Hepatocyte (in vitro differentiated cells): Measurements from ENCODE around the gene PORCN.

ENCODE experiments used
- EZH2 ChIP-seq: fragments of 200-600 bp; sonication (generic); IDR thresholded peaks from 2 replicates; pipeline ENCODE4 v1.6.1; 2016; ENCODE audit warnings: antibody characterized with exemption, mild to moderate bottlenecking, borderline replicate concordance
- TF ChIP-seq, protein P1 (sequence below): fragments of 200-600 bp; sonication (generic); IDR thresholded peaks from 2 replicates; pipeline ENCODE4 v1.5.1; 2016; ENCODE audit warnings: antibody characterized with exemption, mild to moderate bottlenecking; ENCODE audit not compliant: poor library complexity

DNA sequence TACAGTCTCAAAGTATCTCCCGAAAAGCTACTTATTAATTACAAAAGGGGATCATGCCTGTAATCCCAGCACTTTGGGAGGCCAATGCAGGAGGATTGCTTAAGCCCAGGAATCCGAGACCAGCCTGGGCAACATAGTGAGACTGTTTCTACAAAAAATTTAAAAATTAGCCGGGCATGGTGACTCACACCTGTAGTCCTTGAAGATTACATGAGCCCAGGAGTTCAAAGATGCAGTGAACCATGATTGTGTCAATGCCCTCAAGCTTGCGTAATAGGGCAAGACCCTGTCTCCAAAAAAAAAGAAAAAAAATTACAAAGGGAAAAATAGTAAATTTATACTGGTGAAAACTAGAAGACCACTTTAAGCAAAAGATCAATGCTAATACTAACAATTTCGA lies 3.3 kb upstream of the PORCN start:
- TF ChIP-seq, protein P1, sequence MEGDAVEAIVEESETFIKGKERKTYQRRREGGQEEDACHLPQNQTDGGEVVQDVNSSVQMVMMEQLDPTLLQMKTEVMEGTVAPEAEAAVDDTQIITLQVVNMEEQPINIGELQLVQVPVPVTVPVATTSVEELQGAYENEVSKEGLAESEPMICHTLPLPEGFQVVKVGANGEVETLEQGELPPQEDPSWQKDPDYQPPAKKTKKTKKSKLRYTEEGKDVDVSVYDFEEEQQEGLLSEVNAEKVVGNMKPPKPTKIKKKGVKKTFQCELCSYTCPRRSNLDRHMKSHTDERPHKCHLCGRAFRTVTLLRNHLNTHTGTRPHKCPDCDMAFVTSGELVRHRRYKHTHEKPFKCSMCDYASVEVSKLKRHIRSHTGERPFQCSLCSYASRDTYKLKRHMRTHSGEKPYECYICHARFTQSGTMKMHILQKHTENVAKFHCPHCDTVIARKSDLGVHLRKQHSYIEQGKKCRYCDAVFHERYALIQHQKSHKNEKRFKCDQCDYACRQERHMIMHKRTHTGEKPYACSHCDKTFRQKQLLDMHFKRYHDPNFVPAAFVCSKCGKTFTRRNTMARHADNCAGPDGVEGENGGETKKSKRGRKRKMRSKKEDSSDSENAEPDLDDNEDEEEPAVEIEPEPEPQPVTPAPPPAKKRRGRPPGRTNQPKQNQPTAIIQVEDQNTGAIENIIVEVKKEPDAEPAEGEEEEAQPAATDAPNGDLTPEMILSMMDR, result no peak
- no peak for TF ChIP-seq EZH2
